HG02610 (cell line): Measurements from ENCODE around the gene RMND5B.

Experiments
- ATAC-seq: cut with Tn5 transposase; IDR thresholded peaks from one replicate; pipeline ENCODE4 v1.9.1; 2021; ENCODE audit warnings: mild to moderate bottlenecking, moderate library complexity; ENCODE audit not compliant: unreplicated experiment

The RMND5B gene

DNA sequence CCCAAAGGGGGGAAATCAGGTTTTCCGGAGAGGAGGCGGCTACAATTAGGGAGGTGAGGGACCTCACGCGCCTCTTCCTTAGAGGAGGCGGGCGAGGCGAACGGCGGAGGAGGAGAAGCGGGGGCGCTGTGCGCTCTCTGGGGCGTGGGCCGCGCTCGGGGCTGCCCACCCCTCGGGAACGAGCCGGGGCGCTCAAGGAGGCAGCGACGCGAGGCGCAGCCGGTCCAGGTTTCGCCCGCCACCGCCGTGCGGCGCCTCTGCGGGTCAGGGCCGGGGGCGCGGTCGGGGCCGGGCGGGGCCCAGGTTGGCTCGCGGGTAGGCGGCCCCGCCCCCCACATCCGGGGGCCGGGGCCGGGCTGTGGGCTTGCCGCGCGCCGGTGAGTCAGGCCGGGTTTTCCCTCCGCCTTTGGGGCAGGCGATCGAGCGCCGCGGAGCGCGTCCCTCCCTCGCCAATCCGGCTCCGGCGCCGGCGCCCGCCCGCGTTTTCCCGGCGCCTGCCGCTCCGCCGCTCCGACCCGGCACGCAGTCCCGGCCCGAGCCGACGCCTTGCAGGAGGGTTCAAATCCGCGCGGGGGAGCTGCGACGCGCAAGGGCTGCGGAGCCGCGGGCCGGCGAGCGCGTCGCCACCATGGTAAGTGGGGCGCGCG lies 17.6 kb upstream of the RMND5B start, which contains the start of gene N4BP3:
Gene N4BP3 (plus strand): TSS at position 392 of the 647 bp plus-strand sequence. CDS start 6,052 bp downstream, outside the sequence.
- ATAC-seq: peak; percentile 57

DNA sequence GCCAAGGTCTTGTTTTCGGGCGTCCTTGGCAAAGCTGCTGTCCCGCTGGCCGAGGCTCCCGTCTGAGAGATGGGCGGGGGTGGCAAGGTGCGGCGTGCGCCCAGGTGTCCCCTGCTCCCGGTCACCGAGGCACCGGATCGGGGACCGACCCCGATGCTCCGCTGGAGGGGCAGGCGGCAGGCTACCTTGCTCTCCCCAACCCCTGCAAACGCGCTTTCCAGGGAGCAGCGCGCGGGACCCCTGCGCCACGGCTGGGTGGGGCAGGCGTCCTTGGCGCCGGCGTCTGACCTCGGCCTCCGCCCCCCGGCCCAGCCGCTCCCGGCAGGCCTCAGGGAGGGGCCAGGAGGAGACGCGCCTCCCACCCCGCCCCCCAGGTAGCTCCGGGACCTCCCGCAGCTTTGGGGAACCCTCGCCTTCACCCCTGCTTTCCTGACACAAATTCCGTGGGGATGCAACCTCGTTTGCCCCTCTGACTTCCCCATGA lies 16.9 kb upstream of the RMND5B start:
- ATAC-seq: no peak

DNA sequence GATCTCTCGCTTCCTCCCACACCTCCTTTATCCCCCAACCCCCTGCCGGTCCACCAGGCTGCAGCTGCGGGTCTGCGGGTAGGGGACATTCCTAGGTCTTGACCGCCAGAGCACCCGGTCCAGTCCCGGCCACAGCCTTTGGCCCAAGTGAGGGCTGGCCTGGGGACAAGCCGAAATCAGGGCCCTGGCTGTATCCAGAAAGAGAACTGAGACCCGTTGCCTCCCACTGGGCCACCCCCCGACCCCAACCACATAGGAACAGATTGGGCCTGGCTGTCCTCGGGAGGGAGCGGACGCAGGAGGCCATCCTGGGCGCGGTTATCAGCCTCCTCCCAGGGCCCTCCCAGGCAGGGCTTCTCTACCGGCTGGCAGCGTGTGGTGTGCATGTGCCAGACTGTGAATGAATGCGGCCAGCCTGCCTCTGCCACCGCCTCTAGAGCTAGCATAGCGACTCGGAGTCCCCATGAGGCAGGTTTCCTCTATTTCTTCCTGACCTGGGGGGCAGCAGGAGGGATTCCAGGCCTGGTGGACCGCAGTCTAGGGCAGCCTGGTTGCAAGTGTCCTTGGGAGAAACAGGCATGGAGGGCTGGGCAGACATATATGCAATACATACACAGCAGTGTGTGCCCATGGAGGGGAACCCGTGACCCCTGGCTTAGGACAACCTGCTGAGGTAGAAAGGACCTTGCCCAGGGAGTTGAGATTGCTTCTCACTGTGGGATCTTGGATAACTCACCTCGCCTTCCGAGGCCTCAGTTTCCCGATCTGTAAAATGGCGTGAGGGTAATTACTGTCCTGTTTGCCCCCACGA lies 16.3 kb upstream of the RMND5B start:
- no peak for ATAC-seq

DNA sequence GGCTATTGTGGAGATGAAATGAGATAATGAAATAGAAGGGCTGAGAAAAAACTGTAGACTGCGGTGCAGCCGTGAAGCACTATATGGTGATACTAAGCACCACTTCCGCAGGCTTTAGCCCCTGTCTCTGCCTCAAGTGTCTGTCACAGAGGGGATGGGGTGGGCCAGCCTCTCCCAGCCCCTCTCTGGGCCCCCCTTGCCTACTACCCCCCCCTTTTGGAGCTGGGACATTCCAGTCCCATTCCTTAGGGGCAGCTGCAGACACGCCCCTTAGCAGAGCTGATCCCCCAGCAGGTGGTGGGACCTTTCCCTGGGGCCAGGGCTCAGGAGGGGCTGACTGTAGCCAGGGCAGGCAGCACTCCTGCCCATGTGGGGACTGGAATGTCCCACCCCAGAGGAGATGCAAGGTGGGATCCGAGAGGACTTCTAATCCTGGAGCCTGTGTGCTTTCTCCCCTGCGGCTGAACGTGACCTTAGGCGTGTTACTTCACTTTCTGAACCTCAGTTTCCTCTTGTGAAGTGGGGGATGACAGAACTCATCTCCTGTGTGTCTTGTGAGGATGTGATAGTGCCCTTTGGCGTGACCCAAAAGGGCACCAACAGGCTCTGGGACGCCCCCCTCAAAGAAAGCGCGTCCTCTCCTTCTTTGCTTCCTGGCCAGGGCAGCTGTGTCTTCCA lies 15.5 kb upstream of the RMND5B start:
- no peak for ATAC-seq

DNA sequence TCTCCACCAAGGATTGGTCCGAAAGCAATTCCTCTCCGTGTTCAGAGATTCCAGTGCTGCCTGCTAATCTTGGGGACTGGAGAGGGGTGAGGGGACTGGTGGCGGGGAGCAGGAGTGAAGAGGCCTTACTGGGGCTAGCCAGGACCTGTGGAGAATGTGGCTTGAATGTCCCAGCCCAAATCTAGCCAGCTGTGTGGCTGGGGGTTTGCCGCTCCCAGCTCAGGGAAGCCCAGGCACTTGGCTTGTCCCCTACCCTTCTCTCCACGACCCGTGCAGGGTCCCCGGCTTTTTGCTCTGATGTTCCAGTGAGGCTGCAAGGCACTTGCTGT lies 15.0 kb upstream of the RMND5B start:
- no peak for ATAC-seq

DNA sequence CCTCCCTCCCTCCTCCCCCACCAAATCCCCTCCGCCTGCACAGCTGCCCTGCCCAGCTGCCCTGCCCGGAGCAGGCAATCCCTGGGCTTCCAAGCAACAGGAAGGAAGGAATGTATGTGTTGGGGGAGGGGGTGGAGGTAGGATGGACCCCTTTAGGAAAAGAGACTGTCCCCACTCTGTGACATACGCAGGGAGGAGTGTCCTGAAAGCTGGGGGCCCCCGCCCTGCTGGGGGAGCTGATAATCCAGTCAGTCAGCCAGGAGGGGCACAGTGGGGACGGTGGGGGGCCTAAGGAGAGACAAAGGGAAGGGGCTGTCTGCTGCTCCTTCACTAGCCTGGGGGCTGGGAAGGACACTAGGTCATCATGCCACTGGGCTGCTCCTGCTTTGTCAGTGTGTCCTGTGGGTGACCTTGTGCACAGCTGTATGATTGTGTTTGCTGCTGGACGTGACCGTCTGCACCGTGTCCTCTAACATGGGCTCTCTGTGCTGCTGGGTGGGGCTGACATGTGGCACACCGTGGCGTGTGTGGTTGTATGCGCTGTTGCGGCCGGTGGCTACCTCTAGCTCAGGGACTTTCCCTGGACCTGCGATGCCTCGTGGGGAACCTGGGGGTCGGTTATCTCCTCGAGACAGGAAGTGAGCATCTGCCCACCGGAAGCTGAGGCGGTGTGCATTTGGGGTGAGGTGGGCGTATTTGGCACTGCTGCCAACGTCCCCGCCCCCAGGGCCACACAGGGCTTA lies 14.5 kb upstream of the RMND5B start:
- peak; percentile 30 for ATAC-seq

DNA sequence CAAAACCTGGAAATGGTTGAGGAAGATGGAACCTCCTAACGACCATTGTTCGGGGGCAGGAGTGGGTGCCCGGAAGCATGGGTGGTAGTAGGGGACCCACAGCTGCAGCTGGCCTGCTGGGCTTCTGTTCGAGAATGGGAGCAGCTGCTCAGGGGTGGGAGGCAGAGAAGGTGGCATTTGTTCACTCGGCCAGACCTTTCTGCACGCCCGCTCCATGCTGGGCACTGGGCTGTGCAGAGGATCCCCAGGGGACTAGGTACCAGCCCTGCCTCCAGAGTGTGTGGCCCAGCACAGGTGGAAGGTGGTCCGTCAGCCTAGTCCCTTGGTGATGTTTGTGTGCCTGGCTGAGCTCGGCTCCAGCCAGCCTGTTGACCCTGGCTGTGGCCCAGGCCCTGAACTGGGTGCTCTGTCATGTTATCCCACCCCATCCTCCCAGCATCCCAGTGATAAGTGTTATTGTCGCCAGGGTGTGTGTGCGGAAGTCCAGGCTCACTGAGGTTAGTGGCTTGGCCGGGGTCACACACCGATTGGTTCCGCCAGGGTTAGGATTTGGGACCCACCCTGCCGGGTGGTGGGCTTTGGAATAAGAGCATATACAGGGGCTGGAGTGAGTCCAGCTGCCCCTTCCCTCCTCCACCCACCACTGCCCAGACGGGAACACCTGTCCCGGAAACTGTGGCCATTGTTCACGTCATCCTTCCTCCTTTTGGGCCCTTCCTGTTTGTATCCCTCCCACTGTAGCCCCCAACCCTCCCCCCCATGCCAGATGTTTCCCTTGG lies 12.7 kb upstream of the RMND5B start:
- no peak for ATAC-seq

DNA sequence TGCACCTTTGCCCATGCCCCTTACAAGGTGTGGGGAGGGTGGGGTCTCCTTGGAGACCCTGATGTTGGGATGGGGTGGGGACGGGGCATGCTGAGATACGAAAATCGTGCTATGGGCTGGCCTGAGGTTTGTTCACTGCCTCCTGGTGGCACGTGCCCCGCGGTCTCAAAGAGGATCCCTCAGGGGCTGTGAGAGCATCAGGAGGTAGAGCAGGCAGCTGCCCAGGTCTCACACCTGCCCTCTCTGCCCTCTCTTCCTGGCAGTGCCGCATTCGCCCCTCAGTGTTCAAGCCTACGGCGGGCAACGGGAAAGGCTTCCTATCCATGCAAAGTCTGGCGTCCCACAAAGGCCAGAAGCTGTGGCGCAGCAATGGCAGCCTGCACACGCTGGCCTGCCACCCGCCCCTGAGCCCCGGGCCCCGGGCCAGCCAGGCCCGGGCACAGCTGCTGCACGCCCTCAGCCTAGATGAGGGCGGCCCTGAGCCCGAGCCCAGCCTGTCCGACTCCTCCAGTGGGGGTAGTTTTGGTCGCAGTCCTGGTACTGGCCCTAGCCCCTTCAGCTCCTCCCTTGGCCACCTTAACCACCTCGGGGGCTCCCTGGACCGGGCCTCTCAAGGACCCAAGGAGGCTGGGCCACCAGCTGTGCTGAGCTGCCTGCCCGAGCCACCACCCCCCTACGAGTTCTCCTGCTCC lies 10.8 kb upstream of the RMND5B start:
- ATAC-seq: no peak

DNA sequence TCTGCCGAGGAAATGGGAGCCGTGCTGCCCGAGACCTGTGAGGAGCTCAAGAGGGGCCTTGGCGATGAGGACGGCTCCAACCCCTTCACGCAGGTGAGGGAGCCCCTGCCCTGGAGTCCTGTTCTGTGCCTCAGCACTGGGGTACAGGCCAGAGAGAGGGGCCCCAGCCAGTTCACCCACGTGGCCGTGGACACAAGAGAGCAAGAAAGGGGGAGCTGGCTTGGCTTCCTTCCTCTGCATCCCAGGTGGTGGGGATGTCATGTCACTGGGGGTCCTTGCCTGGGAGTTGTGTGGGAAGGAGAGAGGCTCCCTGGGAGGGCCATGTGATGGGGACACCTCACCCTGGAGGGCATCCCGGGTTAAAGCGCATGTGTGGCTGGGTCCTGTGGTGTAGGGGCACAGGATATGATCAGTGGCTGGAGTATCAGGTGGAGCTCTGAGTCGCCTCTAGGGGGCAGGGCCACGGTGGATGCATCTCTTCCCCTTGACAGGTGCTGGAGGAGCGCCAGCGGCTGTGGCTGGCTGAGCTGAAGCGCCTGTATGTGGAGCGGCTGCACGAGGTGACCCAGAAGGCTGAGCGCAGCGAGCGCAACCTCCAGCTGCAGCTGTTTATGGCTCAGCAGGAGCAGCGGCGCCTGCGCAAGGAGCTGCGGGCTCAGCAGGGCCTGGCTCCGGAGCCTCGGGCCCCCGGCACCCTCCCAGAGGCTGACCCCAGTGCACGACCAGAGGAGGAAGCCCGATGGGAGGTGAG lies 10.0 kb upstream of the RMND5B start:
- peak; percentile 84 for ATAC-seq

DNA sequence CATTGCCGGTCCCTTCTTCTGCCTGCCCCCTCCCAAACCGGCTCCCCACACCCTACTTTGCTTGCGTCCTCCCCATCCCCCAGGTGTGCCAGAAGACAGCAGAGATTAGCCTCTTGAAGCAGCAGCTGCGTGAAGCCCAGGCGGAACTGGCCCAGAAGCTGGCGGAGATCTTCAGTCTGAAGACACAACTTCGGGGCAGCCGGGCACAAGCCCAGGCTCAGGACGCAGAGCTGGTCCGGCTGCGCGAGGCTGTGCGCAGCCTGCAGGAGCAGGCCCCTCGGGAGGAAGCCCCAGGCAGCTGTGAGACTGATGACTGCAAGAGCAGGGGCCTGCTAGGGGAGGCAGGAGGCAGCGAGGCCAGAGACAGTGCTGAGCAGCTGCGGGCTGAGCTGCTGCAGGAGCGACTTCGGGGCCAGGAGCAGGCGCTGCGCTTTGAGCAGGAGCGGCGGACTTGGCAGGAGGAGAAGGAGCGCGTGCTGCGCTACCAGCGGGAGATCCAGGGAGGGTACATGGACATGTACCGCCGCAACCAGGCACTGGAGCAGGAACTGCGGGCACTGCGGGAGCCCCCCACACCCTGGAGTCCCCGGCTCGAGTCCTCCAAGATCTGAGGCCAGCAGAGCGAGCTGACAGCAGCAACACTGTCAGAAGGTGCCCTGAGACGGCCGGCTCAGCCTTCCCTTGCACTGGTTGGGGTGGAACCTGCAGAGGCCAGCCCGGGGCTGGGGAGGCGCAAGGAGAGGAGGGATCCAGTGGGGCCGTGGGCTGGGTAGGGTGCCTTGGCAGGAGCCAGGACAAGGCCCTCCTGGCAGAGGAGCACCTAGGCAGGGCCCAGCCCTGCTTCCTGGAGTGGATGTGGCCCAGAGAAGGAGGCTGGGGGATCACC lies 9.2 kb upstream of the RMND5B start:
- ATAC-seq: no peak

DNA sequence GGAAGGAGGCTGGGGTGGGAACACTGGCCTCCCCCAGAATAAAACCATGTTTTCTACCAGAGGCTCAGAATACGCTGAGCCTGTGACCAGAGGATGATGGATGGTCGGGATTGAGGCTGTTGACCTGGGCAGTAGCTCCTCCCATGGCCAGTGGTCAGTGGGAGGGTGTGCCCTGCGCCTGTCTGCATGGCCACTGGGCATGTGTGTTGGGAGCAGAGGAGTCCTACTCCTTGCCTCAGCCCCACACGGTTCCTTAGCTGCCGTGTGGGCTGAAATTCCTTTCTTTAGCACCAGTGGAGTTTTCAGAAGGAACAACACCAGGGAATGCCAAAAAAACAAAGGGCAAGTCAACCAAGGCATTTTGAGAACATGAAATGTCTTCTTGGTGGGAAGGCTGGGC lies 8.5 kb upstream of the RMND5B start:
- ATAC-seq: no peak

DNA sequence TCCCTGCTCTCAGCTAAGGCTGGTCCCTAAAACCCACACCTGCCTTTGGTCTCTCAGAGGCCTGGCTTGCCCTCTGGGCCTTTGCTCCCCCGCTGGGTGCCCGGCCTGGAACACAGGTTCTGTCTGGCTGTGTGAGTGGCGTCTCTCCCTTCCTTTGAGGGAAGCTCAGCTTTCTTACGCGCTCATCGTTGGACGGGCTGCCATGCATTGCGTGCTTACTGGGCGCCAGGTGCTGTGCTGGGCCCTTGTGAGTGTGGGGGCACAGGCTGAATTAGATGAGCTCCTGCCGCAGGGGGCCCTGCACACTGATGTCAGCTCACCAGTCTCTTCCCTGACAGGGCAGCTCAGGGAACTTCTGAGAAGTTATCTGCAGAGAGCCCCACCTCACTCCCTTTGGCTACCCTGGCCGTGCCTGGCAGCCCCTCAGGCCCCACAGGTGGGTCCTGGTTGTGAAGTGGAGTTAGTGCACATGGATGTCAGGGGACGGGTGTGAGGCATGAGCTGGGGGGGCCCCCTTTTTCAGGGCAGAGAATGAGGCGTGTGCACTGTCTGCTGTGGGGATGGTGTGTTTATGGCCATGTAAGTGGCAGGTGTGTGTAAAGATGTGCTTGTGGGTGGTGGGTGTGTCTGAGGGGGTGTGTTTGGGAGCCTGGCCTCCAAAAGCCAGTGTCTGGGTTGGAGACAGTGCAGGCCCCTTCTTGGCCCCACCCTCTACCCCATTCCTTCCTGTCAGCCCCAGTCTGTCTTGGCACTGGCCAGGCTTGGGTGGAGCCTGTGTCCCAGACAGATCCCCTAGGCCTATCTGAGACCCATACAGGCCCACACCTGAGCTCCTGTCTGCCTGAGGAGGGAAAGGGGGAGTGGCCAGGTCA lies 7.5 kb upstream of the RMND5B start:
- ATAC-seq: no peak

DNA sequence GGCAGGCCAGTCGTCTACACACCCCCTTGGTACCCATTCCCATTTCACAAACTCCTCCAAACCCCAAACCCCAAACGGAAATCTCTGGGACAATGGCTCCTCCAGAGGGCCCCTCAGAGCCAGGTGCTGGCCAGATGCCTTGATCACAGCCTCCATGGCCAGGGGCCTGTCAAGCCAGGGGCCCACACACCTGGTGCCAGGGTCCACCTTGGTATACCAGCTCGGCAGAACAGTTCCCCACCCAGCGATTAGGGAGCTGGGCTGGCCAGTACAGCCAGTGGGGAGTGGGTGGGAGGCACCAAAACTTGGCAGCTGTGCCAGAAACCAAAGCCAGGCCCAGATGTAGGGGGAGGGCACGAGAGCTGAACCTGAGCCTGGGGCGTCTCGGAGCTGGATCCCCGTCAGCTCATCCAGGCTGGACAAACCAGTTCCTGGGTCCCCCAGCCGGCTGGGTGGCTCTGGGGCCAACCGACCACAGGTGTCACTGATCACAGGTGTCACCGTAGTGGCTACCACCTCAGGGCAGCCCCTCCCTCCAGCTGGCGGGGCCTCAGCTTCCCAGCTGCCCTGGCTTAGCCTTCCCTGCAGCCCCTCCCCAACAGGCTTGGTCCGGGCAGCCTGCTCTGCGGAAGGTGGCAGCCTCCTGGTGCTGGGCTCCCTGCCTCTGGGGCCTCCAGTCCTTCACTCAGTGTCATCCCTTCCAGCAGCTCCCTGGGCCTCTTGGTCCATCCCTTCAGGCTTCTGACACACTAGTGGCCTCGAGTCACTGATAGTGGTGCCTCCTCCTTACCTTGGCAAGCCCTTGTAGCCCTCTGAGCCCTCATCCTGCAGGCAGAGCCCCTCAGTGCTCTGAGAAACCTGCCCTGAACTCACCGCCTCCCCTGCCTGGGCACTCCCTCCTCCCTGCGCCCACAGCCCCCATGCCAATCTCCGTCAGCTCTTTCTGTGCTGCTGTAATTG lies 6.6 kb upstream of the RMND5B start:
- no peak for ATAC-seq

DNA sequence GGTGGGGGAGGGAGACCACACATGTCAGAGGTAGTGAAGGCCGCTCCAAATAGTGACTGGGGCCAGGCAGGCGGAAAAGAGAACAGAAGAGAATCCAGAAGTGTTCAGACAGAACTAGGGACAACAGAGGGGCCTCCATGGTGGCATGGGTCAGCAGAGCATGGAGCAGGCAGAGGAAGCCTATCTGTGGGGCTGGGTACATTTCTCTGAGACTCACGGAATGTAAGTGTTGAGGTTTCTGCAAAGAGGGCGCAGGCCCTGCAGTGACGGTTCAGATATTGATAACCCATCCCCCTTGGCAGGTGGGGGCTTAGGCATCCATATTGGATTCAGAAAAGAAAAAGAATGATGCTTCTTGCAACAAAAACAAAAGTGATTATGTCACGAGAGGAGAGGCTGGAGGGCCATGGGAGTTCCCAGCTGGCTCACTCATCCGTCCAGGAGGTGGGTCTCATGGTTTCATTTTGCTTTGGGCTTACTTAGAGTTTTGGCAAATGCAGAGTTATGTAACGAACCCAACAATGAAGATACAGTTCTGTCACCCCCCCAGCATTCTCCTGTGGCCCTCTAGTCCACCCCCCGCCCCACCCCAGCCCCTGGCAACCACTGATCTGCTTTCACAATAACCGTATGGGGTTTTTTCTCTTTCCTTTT lies 5.4 kb upstream of the RMND5B start:
- no peak for ATAC-seq

DNA sequence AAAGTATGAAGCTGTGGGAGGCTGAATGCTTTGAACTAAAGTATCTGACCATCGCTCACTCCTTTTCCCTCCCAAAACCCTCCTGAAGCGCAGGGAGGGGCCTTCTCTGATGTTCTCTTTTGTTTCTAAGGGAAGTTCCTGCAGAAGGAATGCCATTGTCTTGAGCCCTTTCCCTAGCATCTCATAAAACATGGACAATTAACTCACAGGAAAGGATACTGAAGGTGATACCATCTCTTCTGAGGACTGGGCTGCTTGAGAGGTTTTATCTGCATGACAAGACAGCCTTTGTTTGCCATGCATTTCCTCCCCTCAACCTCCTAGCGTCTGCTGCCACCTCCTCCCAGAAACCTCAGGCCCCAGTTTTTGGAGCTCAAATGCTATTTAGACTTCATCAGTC lies 4.3 kb upstream of the RMND5B start:
- no peak for ATAC-seq
